ENCODE results near the gene GHSR.

Gene GHSR

GRCh38 chr3:172396400-172396799 lies 51.9 kb downstream of the GHSR start:
- no peak for DNase-seq (ENCODE audit: low read depth)
- TF ChIP-seq MAX (IDR thresholded peaks at IDR 0.05; ENCODE audit: low read depth, low read length) (no peak), POLR2A (IDR thresholded peaks at IDR 0.05; ENCODE audit: extremely low read depth, insufficient read length) (no peak), MYC (IDR thresholded peaks at IDR 0.05; ENCODE audit: low read depth, low read length) (no peak), CTCF (IDR thresholded peaks at IDR 0.05; ENCODE audit: low read depth, low read length) (no peak)
- no peak overlapping the region for H3K4me3 ChIP-seq (ENCODE audit: low read depth, low read length)

GRCh38 chr3:172394692-172395091 lies 53.6 kb downstream of the GHSR start:
- no peak for DNase-seq (ENCODE audit: low read depth)
- no peak overlapping the region for H3K4me3 ChIP-seq (ENCODE audit: low read depth, low read length)
- TF ChIP-seq CTCF (IDR thresholded peaks at IDR 0.05; ENCODE audit: low read depth, low read length) (no peak), POLR2A (IDR thresholded peaks at IDR 0.05; ENCODE audit: extremely low read depth, insufficient read length) (no peak), MAX (IDR thresholded peaks at IDR 0.05; ENCODE audit: low read depth, low read length) (no peak), MYC (IDR thresholded peaks at IDR 0.05; ENCODE audit: low read depth, low read length) (no peak)

Data from NB4 (cell line).